Panc1 (cell line): ENCODE results near the gene CES1.
"Not testable (repeated sequence)": the region's sequence is repeated elsewhere in the genome, so short reads cannot be mapped to it uniquely, and the experiment has no call there.

Experiments
- CTCF ChIP-seq: fragments of 450-650 bp; IDR thresholded peaks from 2 replicates; pipeline ENCODE4 v1.5.1; 2017; ENCODE audit warnings: mild to moderate bottlenecking
- POLR2AphosphoS5 ChIP-seq: IDR thresholded peaks from 2 replicates; pipeline ENCODE4 v1.6.1; 2012; ENCODE audit warnings: mild to moderate bottlenecking, low read depth, low read length, moderate library complexity
- SIN3A ChIP-seq: IDR thresholded peaks from 2 replicates; pipeline ENCODE4 v1.6.1; 2012; ENCODE audit warnings: low read depth, mild to moderate bottlenecking, low read length, moderate library complexity, borderline replicate concordance; ENCODE audit not compliant: insufficient read depth

GRCh38 chr16:55780095-55780407 lies 52.8 kb downstream of the CES1 start:
- TF ChIP-seq POLR2AphosphoS5, SIN3A, CTCF: not testable (repeated sequence)
